Breast epithelium (tissue), 3 donors: Measurements from ENCODE around the gene TFF2.

Experiments used
- CTCF ChIP-seq, 3 donors: fragments of 450-650 bp; IDR thresholded peaks; one replicate each; pipeline ENCODE4 v1.5.1; 2016 to 2017; ENCODE audit warnings: antibody characterized with exemption in 3 of 3, mild to moderate bottlenecking in 3 of 3, moderate library complexity in 3 of 3
- POLR2A ChIP-seq: fragments of 450-650 bp; IDR thresholded peaks from one replicate; pipeline ENCODE4 v1.6.1; 2016; ENCODE audit warnings: antibody characterized with exemption, mild to moderate bottlenecking, moderate library complexity
- POLR2AphosphoS5 ChIP-seq, 3 donors: sonication (generic); formaldehyde crosslinking; IDR thresholded peaks; one replicate each; pipeline ENCODE4 v1.6.1; 2017; ENCODE audit warnings: antibody characterized with exemption in 3 of 3

GRCh38 chr21:42320791-42321190, 30.0 kb downstream of the TFF2 start:
- TF ChIP-seq CTCF (IDR thresholded peaks at IDR 0.05) (no peak), POLR2AphosphoS5 (IDR thresholded peaks at IDR 0.05) (no peak), POLR2A (no peak)
